Measurements from ENCODE around the gene ACSF2. TPM values are rescaled to one million over a fixed set of nuclear protein-coding genes. Genes with fewer than 3 reads are reported as not detected.

ACSF2 gene
- polyA plus RNA-seq, 2 of the 4 experiments (the other 2 are of a cell fraction), result 24.4 to 33.6 TPM

DNA sequence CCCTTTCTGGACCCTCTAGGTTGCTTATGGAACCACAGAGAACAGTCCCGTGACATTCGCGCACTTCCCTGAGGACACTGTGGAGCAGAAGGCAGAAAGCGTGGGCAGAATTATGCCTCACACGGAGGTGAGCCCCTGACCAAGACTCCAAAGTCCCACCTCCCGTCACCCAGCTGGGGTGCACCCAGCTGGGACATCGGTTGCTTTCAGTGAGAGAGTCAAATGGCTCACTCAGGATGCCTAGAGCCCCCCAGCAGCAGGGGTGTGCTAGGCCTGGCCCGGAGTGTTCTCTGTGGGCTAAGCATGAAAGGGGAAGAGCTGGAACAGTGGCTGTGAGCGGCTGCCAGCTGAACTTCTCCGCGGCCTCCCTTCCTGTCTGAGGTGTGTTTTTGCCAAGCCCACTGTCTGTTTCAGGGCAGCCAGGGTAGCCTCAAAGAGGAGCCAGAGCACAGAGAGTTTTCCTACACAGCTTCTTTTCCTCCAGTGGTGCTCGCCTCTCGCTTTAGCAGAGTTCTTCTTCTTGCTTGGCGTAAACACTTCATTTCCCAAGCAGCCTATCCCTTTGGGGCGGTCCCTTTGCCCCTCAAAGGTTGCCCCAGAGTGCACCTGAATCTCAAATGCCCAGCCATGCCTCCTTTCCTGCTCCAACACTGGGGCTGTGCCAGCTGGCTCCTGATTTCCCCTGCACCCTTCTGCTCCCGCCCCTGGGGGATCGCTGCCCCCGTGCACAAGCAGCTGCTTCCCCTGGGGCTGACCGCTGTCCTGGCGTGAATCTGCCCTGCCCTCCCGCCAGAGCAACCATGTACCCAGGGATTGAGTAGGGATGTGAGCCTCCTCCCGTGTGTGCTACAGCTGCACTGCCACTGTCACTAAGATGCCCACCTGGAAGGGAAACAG is 45.2 kb downstream of the ACSF2 start:
- H3K4me3 ChIP-seq, result no peak overlapping the region
- FAIRE-seq (no peak), ATAC-seq (no peak), DNase-seq (ENCODE audit: low read depth in 1 of 2, low spot score in 1 of 2) (no peak)
- ChIA-PET POLR2A (interaction anchor here (2.5 kb wide), 1 partner anchor 74 kb away, joined by 7 read pairs; the partner anchor contains the start of gene LRRC59), CTCF (interaction anchor here (0.9 to 19.6 kb wide), 13 partner anchors 4 to 371 kb away, joined by 3 to 238 read pairs (median 8); partner anchors contain the start of genes CHAD, LRRC59 and RSAD1)
- no peak for TF ChIP-seq HEYL (CRISPR knock-in tag; IDR thresholded peaks at IDR 0.05)
- TF ChIP-seq, protein P1, sequence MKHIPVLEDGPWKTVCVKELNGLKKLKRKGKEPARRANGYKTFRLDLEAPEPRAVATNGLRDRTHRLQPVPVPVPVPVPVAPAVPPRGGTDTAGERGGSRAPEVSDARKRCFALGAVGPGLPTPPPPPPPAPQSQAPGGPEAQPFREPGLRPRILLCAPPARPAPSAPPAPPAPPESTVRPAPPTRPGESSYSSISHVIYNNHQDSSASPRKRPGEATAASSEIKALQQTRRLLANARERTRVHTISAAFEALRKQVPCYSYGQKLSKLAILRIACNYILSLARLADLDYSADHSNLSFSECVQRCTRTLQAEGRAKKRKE (CRISPR knock-in tag; IDR thresholded peaks at IDR 0.05; ENCODE audit: low read depth), result no peak
- TF ChIP-seq CEBPB (IDR thresholded peaks at IDR 0.05), result no peak
- TF ChIP-seq CTCF (IDR thresholded peaks at IDR 0.05), result no peak
- no peak for TF ChIP-seq FOXS1 (CRISPR knock-in tag; IDR thresholded peaks at IDR 0.05)
- no peak for TF ChIP-seq KDM5A (IDR thresholded peaks at IDR 0.05)
- H3K4me1 ChIP-seq, result peaks cover 14% of the 10 kb centered on the region
- no peaks in the 10 kb centered on the region for H3K9me3 ChIP-seq
- 86% methylated on average over 22 of the region's 22 CpGs for whole genome bisulfite sequencing (ENCODE audit: missing lambda C conversion rate)
- no peak overlapping the region for H3K27ac ChIP-seq
- no peak overlapping the region for H3K4me2 ChIP-seq

DNA sequence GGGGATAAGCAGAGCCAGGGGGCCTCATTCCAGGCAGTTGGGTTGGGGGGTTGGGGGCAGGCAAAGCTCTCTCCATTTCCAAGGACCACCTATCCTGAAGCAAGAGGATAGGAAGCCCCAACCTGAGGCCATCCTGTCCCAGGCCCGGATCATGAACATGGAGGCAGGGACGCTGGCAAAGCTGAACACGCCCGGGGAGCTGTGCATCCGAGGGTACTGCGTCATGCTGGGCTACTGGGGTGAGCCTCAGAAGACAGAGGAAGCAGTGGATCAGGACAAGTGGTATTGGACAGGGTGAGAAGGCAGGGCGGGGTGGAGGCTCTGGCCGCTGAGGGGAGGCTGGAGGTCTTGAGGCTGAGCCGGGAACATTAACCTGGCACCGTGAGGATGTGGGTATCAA is 46.3 kb downstream of the ACSF2 start:
- no peak overlapping the region for H3K4me3 ChIP-seq
- no peak overlapping the region for H3K27ac ChIP-seq
- no peak for DNase-seq (ENCODE audit: low read depth in 1 of 2, low spot score in 1 of 2)
- peaks cover 4% of the 10 kb centered on the region for H3K4me1 ChIP-seq
- ATAC-seq, result no peak; a peak in 1 of 6 replicates
- FAIRE-seq, result no peak
- H3K4me2 ChIP-seq, result no peak overlapping the region
- no peaks in the 10 kb centered on the region for H3K9me3 ChIP-seq
- 90% methylated on average over 10 of the region's 10 CpGs for WGBS (ENCODE audit: missing lambda C conversion rate)
- CTCF ChIA-PET, result interaction anchor here (0.6 to 10.0 kb wide), 20 partner anchors 11 to 416 kb away, joined by 3 to 238 read pairs (median 4); partner anchors contain the start of genes CHAD and LRRC59
- TF ChIP-seq ZSCAN20 (CRISPR knock-in tag; IDR thresholded peaks at IDR 0.05), result no peak
- no peak for TF ChIP-seq BHLHE40 (IDR thresholded peaks at IDR 0.05; ENCODE audit: low read depth, low read length)
- TF ChIP-seq CHD4 (IDR thresholded peaks at IDR 0.05; ENCODE audit: borderline replicate concordance), result no peak
- no peak for TF ChIP-seq HOXA7 (CRISPR knock-in tag; IDR thresholded peaks at IDR 0.05)
- TF ChIP-seq PBX3 (IDR thresholded peaks at IDR 0.05), result no peak
- TF ChIP-seq SREBF2 (IDR thresholded peaks at IDR 0.05), result no peak
- TF ChIP-seq HOXB13 (CRISPR knock-in tag; IDR thresholded peaks at IDR 0.05; ENCODE audit: low read depth), result no peak
- no peak for TF ChIP-seq JUNB (IDR thresholded peaks at IDR 0.05)
- TF ChIP-seq GATA3 (IDR thresholded peaks at IDR 0.05; ENCODE audit: borderline replicate concordance), result no peak
- TF ChIP-seq RARB (CRISPR knock-in tag; IDR thresholded peaks at IDR 0.05), result no peak
- TF ChIP-seq HDAC2 (IDR thresholded peaks at IDR 0.05), result no peak
- TF ChIP-seq ZFP36 (IDR thresholded peaks at IDR 0.05; ENCODE audit: borderline replicate concordance, partially characterized antibody), result no peak
- TF ChIP-seq EHMT2 (IDR thresholded peaks at IDR 0.05; ENCODE audit: low read depth), result no peak
- TF ChIP-seq RAD21 (conservative IDR thresholded peaks at IDR 0.05 in 1 of 2, IDR thresholded peaks at IDR 0.05 in 1 of 2), result no peak
- no peak for TF ChIP-seq FOSB (CRISPR knock-in tag; IDR thresholded peaks at IDR 0.05)
- TF ChIP-seq CHD2 (IDR thresholded peaks at IDR 0.05; ENCODE audit: low read length, partially characterized antibody), result no peak
- TF ChIP-seq EP300 (IDR thresholded peaks at IDR 0.05), result no peak
- no peak for TF ChIP-seq EHF (CRISPR knock-in tag; IDR thresholded peaks at IDR 0.05)
- TF ChIP-seq, protein P2, sequence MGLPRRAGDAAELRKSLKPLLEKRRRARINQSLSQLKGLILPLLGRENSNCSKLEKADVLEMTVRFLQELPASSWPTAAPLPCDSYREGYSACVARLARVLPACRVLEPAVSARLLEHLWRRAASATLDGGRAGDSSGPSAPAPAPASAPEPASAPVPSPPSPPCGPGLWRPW (IDR thresholded peaks at IDR 0.05), result no peak
- no peak for TF ChIP-seq ESRRA (IDR thresholded peaks at IDR 0.05; ENCODE audit: borderline replicate concordance, low read length)
- POLR2A ChIA-PET, result interaction anchor here (2.5 kb wide), 1 partner anchor 75 kb away, joined by 7 read pairs; the partner anchor contains the start of gene LRRC59
